Prostate gland (tissue), 2 donors: Measurements from ENCODE around the gene SLC35F3. TPM values are rescaled to one million over a fixed set of nuclear protein-coding genes. Genes with fewer than 3 reads are reported as not detected.

Source experiments
- DNase-seq: peaks from one replicate; pipeline ENCODE4 v3.0.0-alpha.2; 2019; ENCODE audit warnings: low spot score
- H3K27ac ChIP-seq, 2 donors: fragments of 200-600 bp; sonication (generic); 2 replicates each; pipeline ENCODE4 v1.5.1; 2017 to 2019
- H3K27me3 ChIP-seq: fragments of 200-600 bp; sonication (generic); replicated peaks from 2 replicates; pipeline ENCODE4 v1.5.1; 2019; ENCODE audit not compliant: insufficient read depth
- H3K36me3 ChIP-seq, 2 donors: fragments of 200-600 bp; sonication (generic); 1 replicate in 1 of 2; 2 replicates in 1 of 2; pipeline versions ENCODE4 v1.5.1 to v1.8.1; 2017 to 2019
- H3K4me1 ChIP-seq: fragments of 200-600 bp; sonication (generic); replicated peaks from 2 replicates; pipeline ENCODE4 v1.5.1; 2019
- H3K4me3 ChIP-seq, 2 donors: fragments of 200-600 bp; sonication (generic); 2 replicates each; pipeline ENCODE4 v1.5.1; 2017 to 2019
- H3K9me3 ChIP-seq: fragments of 200-600 bp; sonication (generic); 2 replicates; pipeline ENCODE4 v1.5.1; 2017
- CTCF ChIP-seq, 4 experiments: fragments of 200-600 bp in 2 of 4; fragments of 450-650 bp in 2 of 4; sonication (generic) in 2 of 4; IDR thresholded peaks; 1 replicate in 3 of 4; 2 replicates in 1 of 4; pipeline ENCODE4 v1.5.1; 2016 to 2019; ENCODE audit warnings: antibody characterized with exemption in 4 of 4, mild to moderate bottlenecking in 2 of 4, moderate library complexity in 2 of 4
- POLR2A ChIP-seq: fragments of 450-650 bp; IDR thresholded peaks from one replicate; pipeline ENCODE4 v1.6.1; 2016; ENCODE audit warnings: antibody characterized with exemption, mild to moderate bottlenecking
- POLR2AphosphoS5 ChIP-seq: sonication (generic); formaldehyde crosslinking; IDR thresholded peaks from one replicate; pipeline ENCODE4 v1.6.1; 2017; ENCODE audit warnings: antibody characterized with exemption
- WGBS: methylation state at CpG from one replicate; pipeline ENCODE4 v1.1.5; 2018; 5-methylcytosine and 5-hydroxymethylcytosine counted together
- intact Hi-C: fragments of 100-400 bp; cut with DNase I; formaldehyde crosslinking; loops from one replicate; pipeline ENCODE4 v1.14.2; 2022
- total RNA-seq, 2 donors: library from RNA; depleted of rRNA; stranded (reverse); fragments of >200 nt; gene quantifications; one replicate each; pipeline ENCODE4 v1.1.0, GENCODE V29; 2016

The SLC35F3 gene
- total RNA-seq, 2 donors from 2014 or later = 0.34 to 0.64 TPM

GRCh38 chr1:233938476-233938875, 34.0 kb downstream of the SLC35F3 start:
- Histone ChIP-seq H3K4me1 (no peaks in the 10 kb centered on the region), H3K36me3 (no peaks in the 10 kb centered on the region), H3K27ac (no peak overlapping the region), H3K27me3 (no peaks in the 10 kb centered on the region), H3K9me3 (no peaks in the 10 kb centered on the region), H3K4me3 (no peak overlapping the region)
- DNase-seq = no peak
- WGBS = 86% methylated on average over 2 of the region's 2 CpGs
- intact Hi-C loops = no loop called here
- TF ChIP-seq CTCF (IDR thresholded peaks at IDR 0.05) = no peak
- no peak for TF ChIP-seq POLR2A
- no peak for TF ChIP-seq POLR2AphosphoS5

GRCh38 chr1:233939451-233939850, 35.0 kb downstream of the SLC35F3 start:
- 83% methylated on average over 5 of the region's 5 CpGs for WGBS
- intact Hi-C loops = no loop called here
- Histone ChIP-seq H3K27ac (no peak overlapping the region), H3K27me3 (no peaks in the 10 kb centered on the region), H3K36me3 (no peaks in the 10 kb centered on the region), H3K4me1 (no peaks in the 10 kb centered on the region), H3K4me3 (no peak overlapping the region), H3K9me3 (no peaks in the 10 kb centered on the region)
- TF ChIP-seq CTCF (IDR thresholded peaks at IDR 0.05) = no peak
- TF ChIP-seq POLR2AphosphoS5 = no peak
- TF ChIP-seq POLR2A = no peak
- DNase-seq = no peak

GRCh38 chr1:233940908-233941307, 36.4 kb downstream of the SLC35F3 start:
- 82% methylated on average over 5 of the region's 5 CpGs for WGBS
- H3K36me3 ChIP-seq = no peaks in the 10 kb centered on the region
- no peak overlapping the region for H3K27ac ChIP-seq
- no peaks in the 10 kb centered on the region for H3K9me3 ChIP-seq
- H3K27me3 ChIP-seq = no peaks in the 10 kb centered on the region
- no peak overlapping the region for H3K4me3 ChIP-seq
- H3K4me1 ChIP-seq = no peaks in the 10 kb centered on the region
- no peak for DNase-seq
- TF ChIP-seq POLR2AphosphoS5 (no peak), POLR2A (no peak), CTCF (IDR thresholded peaks at IDR 0.05) (no peak)
- intact Hi-C loops = no loop called here

- Histone ChIP-seq H3K36me3 (no peaks in the 10 kb centered on the region), H3K27me3 (no peaks in the 10 kb centered on the region), H3K27ac (no peak overlapping the region), H3K9me3 (no peaks in the 10 kb centered on the region), H3K4me1 (no peaks in the 10 kb centered on the region), H3K4me3 (no peak overlapping the region)
- no peak for DNase-seq
- intact Hi-C loops = no loop called here
- TF ChIP-seq CTCF (IDR thresholded peaks at IDR 0.05) (no peak), POLR2AphosphoS5 (no peak), POLR2A (no peak)
- 40% methylated on average over 4 of the region's 4 CpGs for WGBS
Measured at GRCh38 chr1:233944601-233945000, 40.1 kb downstream of the SLC35F3 start.

- intact Hi-C loops = no loop called here
- 49% methylated on average over 3 of the region's 3 CpGs for WGBS
- Histone ChIP-seq H3K27ac (no peak overlapping the region), H3K4me3 (no peak overlapping the region), H3K36me3 (no peaks in the 10 kb centered on the region), H3K9me3 (no peaks in the 10 kb centered on the region), H3K4me1 (no peaks in the 10 kb centered on the region), H3K27me3 (no peaks in the 10 kb centered on the region)
- no peak for DNase-seq
- TF ChIP-seq POLR2AphosphoS5 = no peak
- TF ChIP-seq CTCF (IDR thresholded peaks at IDR 0.05) = no peak
- no peak for TF ChIP-seq POLR2A
Measured at GRCh38 chr1:233945573-233945972, 41.1 kb downstream of the SLC35F3 start.
